GM03348 (cell line): ENCODE measurements around the gene ZMYM2.
"Not testable (repeated sequence)": the region's sequence is repeated elsewhere in the genome, so short reads cannot be mapped to it uniquely, and the experiment has no call there.

Source experiments
- DNase-seq: peaks from one replicate; pipeline ENCODE4 v3.0.0; 2012; ENCODE audit warnings: low spot score

The ZMYM2 gene

GRCh38 chr13:19982447-19983043 lies 24.0 kb downstream of the ZMYM2 start:
- DNase-seq: no peak

- peak; percentile 69 for DNase-seq
These were observed 26.1 kb downstream of the ZMYM2 start for GRCh38 chr13:19984430-19985218.

- no peak for DNase-seq
These were observed 26.7 kb downstream of the ZMYM2 start for GRCh38 chr13:19985219-19985556.

GRCh38 chr13:19991531-19991930 lies 33.0 kb downstream of the ZMYM2 start:
- no peak for DNase-seq

DNA sequence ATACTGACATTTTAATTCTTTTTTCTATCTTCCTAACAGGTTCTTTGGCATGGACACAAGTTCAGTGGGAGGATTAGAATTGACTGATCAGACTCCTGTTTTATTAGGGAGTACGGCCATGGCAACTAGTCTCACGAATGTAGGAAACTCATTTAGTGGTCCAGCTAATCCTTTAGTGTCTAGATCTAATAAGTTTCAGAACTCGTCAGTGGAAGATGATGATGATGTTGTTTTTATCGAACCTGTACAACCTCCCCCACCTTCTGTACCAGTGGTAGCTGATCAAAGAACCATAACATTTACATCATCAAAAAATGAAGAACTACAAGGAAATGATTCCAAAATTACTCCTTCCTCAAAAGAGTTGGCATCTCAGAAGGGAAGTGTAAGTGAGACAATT lies 34.5 kb downstream of the ZMYM2 start:
- DNase-seq: no peak

DNA sequence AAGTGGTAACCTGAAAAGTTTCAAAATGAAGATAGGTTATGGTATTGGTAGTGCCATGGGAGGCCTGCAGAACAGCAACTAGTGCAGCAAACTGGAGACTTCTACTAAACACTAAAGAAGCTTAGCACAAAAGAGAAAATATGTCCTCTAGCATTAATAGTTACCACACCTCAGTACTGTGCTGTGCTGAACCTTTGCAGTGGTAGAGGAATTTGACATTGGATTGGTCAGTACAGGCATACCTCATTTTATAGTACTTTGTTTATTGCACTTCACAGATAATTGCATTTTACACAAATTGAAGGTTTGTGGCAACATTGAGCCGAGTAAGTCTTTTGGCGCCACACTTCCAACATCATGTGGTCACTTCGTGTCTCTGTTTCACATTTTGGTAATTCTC lies 40.4 kb downstream of the ZMYM2 start:
- DNase-seq: no peak

- no peak for DNase-seq
These were observed 41.6 kb downstream of the ZMYM2 start for GRCh38 chr13:20000062-20000552.

GRCh38 chr13:20001366-20002190 lies 43.1 kb downstream of the ZMYM2 start:
- DNase-seq: no peak

DNA sequence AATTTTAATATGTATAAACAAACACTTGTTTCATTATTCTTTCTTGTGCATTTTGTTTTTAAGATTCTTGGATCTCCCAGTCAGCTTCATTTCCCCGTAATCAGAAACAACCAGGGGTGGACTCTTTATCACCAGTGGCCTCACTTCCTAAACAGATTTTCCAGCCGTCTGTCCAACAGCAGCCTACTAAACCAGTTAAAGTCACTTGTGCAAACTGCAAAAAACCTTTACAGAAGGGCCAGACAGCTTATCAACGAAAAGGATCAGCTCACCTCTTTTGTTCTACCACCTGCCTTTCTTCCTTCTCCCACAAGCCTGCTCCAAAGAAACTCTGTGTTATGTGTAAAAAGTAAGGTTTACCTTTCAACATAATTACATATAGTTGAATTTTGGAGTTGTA lies 44.3 kb downstream of the ZMYM2 start:
- no peak for DNase-seq

- no peak for DNase-seq
These were observed 47.7 kb downstream of the ZMYM2 start for GRCh38 chr13:20006206-20006605.

DNA sequence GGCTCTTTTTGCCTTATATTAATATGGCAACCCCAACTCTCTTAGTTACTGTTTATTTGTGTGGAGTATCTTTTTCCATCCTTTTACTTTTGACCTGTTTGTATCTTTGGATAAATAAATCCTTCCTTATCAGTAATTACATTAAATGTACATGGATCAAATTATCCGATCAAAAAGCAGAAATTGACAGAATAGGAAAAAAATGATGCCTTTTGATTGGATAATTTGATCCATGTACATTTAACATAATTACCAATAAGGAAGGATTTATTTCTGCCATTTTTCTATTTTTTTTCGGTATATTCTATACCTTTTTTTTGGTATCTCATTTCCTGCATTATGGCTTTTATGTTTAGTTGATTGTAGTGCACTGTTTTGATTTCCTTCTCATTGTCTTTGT lies 57.2 kb downstream of the ZMYM2 start:
- no peak for DNase-seq

GRCh38 chr13:20016649-20017364 lies 58.3 kb downstream of the ZMYM2 start:
- no peak for DNase-seq

- no peak for DNase-seq
These were observed 58.8 kb downstream of the ZMYM2 start for GRCh38 chr13:20017365-20017711.

DNA sequence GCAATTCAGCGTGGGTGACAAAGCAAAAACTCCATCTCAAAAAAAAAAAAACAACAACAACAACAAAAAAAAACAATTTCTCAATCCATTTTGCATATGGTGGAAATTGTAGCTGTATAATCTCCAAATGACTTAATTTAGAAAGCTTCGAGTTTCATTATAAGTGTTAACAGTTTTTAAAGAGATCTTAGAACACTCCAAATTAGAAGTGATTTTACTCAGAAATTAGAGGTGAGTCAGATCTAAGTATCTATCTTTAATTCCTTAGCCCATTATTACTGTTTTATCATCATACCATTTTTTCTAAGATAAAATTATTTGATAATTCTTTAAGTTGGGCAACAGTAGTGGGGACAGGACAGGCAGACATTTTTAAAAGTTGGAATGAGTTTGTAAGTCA lies 60.5 kb downstream of the ZMYM2 start:
- DNase-seq: no peak

DNA sequence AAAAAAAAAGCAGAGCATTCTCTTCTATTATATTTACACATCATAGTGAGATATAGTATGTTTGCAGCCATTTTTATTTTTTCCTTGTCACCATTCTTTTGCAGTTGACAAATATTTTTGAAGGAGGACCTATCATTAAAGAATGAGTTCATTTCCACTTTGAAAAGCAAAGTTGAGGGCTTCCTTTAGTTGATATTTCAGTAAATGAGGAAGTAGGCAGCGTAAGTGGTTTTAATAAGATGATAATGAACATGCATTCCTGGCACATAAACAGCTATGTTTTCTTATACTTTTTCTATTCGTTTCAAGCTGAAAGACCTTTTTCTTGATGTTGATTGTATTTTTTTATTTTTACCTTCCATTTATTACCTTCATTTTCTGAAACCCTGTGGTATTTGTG lies 66.2 kb downstream of the ZMYM2 start:
- no peak for DNase-seq

- DNase-seq: no peak
These were observed 70.4 kb downstream of the ZMYM2 start for GRCh38 chr13:20028953-20029352.

- DNase-seq: no peak
These were observed 75.0 kb downstream of the ZMYM2 start for GRCh38 chr13:20033486-20033885.

DNA sequence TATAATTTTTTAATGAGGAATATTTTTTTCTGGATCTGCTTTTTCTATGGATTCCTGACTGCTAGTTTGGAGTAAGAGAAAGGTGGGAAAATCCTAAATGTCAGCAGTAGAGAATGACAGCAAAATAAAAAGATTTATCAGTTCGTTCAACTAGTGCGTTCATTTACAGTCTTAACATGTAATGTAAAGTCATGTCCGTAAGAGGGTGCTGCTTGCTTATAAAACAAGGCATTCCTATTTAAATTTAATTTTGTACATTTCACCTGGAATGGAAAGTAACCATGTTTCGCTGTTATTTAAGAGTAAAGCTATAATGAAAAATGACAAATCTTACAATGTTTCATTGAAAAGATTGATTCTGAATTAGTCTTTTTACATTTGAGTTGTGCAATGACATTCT lies 76.6 kb downstream of the ZMYM2 start:
- no peak for DNase-seq

DNA sequence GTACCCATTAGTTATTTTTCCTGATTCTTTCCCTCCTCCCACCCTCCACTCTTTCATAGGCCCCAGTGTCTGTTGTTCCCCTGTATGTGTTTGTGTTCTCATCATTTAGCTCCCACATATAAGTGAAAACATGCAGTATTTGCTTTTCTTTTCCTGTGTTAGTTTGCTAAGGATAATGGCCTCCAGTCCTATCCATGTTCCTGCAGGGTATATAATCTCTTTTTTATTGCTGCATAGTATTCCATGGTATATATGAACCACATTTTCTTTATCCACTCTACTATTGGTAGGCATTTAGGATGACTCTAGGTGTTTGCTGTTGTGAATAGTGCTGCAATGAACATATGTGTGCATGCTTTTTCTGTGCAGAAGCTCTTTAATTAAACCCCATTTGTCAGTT lies 79.4 kb downstream of the ZMYM2 start:
- no peak for DNase-seq

- not testable (repeated sequence) for DNase-seq
These were observed 84.1 kb downstream of the ZMYM2 start for GRCh38 chr13:20042603-20043002.

GRCh38 chr13:20043207-20043925 lies 84.8 kb downstream of the ZMYM2 start:
- no peak for DNase-seq

- DNase-seq: no peak
These were observed 85.6 kb downstream of the ZMYM2 start for GRCh38 chr13:20044086-20044485.
